ENCODE results near the gene INPP5A.

Gene INPP5A

DNA sequence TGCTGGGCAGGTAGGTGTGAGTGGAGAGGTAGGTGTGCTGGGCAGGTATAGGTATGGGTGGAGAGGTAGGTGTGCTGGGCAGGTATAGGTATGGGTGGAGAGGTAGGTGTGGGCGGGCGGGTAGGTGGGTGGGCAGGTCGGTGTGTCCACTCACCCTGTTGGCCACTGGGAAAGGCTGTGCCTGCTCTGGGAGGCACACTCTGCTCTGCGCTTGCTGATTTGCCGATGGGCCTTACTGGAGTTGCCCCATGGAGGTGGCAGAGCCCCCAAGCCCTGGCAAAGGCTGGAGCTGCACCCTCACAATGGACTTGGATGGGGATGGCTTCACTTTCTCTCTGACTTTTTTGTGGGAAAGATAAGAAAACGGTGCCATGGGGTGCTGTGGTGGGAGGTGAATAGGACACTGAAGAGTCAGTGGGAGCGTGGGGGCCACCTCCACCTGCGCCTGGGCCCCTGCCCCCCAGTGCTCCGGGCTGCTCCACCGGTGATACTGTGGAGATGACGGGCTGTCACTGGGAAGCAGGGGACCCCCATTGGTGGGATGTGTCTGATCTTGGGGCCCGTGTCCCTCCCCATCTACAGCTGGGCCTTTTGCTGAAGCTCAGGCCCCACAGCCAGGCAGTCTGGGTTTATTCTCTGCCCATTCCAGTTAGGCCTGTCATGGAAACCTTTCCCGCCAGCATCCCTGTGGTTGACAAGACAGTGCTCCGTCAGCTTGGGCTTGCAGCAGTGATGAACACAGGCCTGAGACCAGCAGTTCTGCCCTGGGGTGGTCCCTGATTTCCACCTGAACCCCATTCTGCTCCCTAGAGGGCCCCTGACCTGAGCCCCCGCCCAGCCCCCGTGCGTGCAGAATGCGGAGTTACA is 173.4 kb downstream of the INPP5A start:
- no peak for TF ChIP-seq ZNF274 (IDR thresholded peaks at IDR 0.05; ENCODE audit: low read depth, low read length)

DNA sequence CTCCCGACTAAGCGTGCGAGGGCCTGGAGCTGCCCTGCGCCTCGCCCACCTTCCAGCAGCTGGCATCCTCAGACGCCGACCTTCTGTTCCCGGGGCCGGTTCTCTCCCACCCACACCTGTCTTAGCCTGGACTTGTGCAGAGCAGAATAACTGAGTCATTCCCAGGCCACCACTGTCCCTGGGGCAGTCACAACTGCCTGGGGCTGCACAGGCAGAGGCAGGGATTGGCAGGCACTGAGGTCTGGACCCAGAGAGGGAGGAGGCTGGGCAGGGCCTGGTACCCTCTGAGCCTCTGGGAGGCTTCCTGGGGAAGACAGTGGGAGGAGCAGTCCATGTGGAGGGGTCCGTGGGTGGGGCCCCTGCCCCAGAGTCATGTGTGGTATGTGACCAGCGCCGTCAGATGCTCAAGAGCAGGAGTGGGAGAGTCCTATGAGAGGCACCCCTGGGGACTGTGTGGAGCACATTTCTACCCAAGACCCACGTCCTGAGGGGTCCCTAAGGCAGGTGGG is 174.1 kb downstream of the INPP5A start:
- H3K4me3 ChIP-seq (ENCODE audit: low read length), result no peak overlapping the region
- no peak for TF ChIP-seq ZNF274 (IDR thresholded peaks at IDR 0.05; ENCODE audit: low read depth, low read length)

More for the DNA sequence above, 173.4 kb downstream of the INPP5A start:
- H3K4me3 ChIP-seq (ENCODE audit: low read length), result no peak overlapping the region

DNA sequence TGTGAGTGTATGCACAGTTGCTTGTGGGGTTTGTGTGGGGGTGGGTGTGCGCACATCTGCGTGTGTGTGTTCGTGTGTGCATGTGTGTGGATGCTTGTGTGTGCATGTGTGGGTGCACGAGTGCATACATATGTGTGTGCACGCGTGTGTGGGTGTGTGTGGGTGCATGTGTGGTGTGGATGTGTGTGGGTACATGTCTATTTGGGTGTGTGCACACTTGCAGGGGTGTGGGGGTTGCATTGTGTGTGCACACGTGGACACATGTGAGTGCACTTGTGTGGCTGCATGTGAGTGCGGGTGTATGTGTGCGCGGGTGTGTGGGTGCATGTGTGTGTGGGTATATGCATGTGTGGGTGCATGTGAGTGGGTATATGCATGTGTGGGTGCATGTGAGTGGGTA is 174.7 kb downstream of the INPP5A start:
- no peak for TF ChIP-seq ZNF274 (IDR thresholded peaks at IDR 0.05; ENCODE audit: low read depth, low read length)

DNA sequence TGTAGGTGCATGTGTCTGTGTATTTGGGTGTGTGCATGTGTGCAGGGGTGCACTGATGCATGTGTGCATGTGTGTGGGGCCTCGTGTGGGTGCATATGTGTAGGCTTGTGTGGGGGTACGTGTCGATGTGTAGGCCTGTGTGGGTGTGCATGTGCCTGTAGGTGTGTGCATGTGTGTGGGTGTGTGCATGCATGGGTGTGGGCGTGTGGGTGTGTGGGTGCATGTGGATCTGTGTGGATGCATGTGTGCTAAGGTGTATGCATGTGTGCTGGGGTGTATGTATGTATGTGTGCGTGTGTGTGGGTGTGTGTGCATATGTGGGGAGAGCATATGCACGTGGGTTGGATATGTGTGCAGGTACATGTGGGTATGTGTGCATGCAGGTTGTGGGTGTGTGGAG is 175.2 kb downstream of the INPP5A start:
- H3K4me3 ChIP-seq (ENCODE audit: low read length), result no peak overlapping the region
- TF ChIP-seq ZNF274 (IDR thresholded peaks at IDR 0.05; ENCODE audit: low read depth, low read length), result no peak

More for the DNA sequence above, 174.7 kb downstream of the INPP5A start:
- H3K4me3 ChIP-seq (ENCODE audit: low read length), result no peak overlapping the region

DNA sequence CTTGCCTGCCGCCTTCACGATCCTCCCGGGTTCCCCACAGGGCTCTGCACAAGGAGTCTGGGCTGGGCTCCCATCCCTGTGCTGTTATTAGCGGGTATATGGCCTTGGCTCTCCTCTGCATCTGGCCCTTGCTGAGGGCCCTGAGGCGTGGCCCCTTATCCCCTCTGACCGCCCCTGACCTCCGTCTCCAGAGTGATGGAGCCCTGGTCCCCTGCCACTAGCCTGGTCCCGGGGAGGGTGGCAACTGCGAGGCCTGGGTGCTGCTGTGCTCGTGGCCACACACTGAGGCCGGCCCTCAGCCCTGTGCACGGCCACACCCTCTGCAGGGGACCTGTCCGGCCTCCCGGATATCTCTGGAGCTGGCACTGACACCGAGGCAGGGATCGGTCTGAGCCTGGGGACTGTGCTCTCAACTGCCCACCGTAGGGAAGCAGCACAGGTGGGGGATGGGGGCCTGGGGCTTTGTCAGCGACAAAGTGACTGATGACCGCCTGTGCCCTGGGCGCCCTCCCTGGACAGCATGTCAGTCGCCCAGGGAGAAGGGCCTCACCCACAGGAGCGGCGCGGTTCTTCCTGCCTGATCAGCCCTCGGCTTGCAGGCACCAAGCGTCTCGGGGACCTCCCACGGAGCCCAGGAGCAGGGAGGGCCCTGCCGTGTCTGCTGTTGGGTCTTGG is 176.0 kb downstream of the INPP5A start:
- TF ChIP-seq ZNF274 (IDR thresholded peaks at IDR 0.05; ENCODE audit: low read depth, low read length), result no peak
- no peak overlapping the region for H3K4me3 ChIP-seq (ENCODE audit: low read length)

DNA sequence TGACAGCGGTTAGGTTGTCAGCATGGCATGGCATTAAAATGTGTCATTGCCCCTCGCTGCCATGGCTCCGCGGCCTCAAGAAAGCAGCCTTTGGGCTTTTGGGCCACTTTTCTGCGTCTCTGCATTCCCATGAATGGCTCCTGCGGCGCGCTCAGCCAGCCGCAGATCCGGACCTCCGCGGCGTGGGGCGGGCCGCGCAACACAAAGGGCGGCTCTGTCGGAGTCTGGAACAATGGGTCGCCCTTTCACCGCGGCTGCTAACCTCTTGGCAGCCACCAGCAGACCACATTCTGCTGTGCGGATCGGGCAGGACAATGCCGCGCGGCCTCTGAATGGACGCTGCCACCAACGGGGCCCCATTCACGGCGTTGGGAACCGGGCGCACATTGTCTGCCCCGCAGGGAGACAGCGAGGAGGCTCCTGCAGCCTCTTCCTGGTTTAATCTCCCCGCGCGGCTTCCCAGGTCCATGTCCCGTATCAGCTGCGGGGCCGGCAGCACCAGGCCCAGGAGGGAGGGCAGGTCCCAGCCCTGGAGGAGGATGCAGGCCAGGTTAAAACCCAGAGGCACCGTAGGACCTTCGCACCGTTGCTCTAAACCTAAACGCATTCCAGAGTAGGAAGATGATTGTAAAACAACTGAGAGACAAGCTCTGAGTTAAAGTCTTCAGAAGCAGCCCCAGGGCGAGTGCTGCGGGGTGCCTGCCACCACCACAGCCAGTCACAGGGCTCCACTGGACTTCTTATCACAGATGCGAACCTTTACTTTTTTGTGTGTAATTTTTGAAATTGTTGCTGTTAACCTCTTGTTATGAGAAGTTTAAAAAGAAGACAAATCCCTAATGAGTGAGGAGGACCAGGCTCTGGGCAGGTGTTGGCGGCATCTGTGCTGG is 176.8 kb downstream of the INPP5A start:
- no peak overlapping the region for H3K4me3 ChIP-seq (ENCODE audit: low read length)
- TF ChIP-seq ZNF274 (IDR thresholded peaks at IDR 0.05; ENCODE audit: low read depth, low read length), result no peak

DNA sequence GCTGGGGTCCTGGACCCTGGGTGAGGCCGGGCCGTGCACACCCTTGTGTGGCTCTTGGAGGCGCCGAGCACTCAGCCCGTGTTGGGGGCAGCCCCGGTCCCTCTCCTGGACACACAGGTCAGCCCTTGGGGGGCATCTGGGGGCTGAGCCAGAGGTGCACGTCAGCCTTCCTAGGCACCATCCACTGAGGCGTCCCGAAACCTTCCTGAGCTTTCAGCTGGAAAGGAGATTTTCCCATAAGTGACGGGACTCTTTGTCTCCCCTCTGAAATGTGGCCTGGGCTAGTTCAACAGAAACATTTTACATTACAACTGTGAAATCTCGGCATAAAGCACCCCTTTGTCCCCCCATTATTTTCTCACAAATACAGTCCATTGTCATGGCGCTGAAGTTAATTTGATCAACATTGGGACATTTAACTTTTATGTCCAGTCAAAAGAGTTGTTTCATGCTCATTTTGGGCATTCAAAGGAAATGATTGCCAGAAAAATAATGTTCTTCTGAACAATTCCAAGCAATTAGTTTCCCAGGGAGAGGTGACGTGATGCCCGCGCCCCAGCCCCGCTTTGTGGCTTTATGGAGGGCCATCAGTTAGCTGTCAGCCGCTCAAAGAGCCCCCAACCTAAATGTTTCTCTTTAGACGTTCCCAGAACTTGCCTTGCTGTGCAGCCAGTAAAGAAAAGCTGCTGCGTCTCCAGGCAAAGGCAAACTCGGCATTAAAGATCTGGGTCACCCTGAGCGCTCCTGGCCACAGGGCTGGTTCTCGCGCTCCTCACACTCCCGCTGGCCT is 177.6 kb downstream of the INPP5A start:
- H3K4me3 ChIP-seq (ENCODE audit: low read length), result no peak overlapping the region
- no peak for TF ChIP-seq ZNF274 (IDR thresholded peaks at IDR 0.05; ENCODE audit: low read depth, low read length)

DNA sequence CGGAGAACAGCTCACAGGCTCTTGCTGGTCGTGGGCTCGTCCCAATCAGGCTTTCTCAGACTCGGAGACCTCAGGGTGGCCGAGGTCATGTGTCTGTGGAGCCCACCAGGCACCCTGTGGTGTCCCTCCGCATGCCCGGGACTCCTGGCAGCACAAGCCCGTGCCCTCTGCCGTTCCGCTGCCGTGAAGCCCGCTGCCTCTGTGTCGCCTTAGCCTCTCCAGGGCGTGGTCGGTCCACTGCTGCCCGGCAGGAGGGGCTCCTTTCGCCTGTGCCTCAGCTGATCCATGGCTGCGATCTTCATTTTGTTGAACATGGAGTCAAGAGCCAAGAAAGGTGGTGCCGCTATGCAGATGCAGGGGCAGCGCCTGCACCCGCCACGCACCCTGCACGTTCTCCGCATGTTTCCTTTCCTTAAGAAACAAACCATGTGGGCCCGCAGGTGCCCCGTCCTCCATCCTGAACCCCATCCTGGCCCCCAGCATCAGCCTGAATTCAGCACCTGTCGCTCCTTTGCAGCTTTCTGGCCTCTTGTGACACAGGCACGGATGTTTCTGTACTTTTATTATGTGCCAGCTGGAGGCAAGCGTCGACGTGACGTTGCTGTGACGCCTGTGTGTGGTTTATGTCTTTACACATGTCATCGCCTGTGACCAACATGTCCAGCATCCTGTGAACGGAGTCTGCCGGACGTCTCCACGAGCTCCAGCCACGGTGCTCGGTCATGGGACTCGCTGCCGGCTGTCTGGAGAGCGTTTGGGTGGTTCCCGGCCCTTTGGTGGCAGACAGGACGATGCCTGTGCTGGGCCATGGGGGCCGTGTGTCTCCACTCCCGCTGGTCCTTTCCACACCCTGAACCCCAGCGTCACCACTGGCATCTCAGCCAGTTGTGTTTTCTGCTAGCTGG is 178.4 kb downstream of the INPP5A start:
- no peak for TF ChIP-seq ZNF274 (IDR thresholded peaks at IDR 0.05; ENCODE audit: low read depth, low read length)

DNA sequence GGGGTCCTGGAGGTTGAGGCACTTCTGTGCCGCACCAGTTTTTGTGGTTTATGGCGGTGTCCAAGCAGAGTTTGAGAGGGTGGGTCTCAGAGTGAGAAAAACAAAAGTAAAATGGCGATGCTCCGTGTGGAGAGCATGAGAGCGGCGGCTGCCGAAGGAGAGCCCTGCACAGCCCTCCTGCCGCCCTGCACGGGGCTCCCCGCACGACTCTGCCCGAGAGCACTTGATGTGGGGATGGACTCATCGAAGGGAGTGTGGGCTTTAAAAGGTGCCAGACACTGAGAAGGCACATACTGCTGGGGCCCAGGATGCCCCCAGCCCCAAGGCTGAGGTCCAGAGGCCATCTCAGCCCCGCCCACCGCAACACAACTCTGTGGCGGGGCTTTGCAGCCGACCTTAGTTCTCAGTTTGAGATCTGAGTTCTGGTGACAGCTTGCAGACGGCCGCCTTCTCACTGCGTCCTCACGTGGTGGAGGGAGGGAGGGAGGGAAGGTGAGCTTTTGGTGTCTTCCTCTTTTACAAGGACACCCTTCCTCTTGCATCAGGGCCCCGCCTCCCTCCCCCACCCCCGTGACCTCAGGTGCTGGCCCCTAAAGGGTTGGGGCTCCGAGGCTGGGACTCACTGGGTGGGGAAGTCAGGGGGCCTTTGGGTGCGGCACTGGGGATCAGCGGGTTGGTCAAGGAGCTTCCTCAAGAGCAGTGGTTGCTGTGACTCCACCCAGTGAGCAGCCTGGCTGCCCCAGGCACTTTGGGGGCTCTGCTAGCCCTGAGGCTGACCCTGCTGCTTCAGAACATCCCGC is 179.3 kb downstream of the INPP5A start:
- no peak for TF ChIP-seq ZNF274 (IDR thresholded peaks at IDR 0.05; ENCODE audit: low read depth, low read length)
- no peak overlapping the region for H3K4me3 ChIP-seq (ENCODE audit: low read length)

More for the DNA sequence above, 178.4 kb downstream of the INPP5A start:
- no peak overlapping the region for H3K4me3 ChIP-seq (ENCODE audit: low read length)

DNA sequence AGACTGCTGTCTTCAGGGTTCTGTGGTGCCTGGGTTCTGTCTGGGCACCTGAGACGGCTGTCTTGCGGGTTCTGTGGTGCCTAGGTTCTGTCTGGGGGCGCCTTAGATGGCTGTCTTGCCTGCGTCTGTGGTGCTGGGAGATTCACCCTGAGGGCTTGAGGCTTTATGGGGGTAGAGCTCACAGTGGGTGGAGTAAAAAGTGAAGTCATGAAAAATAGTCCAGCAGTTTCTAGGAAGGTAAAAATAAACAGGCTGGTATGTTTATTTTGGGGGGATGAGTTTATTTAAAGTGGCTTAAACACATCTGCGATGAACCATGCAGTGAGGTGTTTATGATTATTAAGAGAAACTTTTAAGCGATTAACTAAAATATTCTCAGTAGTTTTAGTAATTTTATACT is 184.1 kb downstream of the INPP5A start:
- H3K4me3 ChIP-seq (ENCODE audit: low read length), result no peak overlapping the region
- TF ChIP-seq ZNF274 (IDR thresholded peaks at IDR 0.05; ENCODE audit: low read depth, low read length), result no peak

DNA sequence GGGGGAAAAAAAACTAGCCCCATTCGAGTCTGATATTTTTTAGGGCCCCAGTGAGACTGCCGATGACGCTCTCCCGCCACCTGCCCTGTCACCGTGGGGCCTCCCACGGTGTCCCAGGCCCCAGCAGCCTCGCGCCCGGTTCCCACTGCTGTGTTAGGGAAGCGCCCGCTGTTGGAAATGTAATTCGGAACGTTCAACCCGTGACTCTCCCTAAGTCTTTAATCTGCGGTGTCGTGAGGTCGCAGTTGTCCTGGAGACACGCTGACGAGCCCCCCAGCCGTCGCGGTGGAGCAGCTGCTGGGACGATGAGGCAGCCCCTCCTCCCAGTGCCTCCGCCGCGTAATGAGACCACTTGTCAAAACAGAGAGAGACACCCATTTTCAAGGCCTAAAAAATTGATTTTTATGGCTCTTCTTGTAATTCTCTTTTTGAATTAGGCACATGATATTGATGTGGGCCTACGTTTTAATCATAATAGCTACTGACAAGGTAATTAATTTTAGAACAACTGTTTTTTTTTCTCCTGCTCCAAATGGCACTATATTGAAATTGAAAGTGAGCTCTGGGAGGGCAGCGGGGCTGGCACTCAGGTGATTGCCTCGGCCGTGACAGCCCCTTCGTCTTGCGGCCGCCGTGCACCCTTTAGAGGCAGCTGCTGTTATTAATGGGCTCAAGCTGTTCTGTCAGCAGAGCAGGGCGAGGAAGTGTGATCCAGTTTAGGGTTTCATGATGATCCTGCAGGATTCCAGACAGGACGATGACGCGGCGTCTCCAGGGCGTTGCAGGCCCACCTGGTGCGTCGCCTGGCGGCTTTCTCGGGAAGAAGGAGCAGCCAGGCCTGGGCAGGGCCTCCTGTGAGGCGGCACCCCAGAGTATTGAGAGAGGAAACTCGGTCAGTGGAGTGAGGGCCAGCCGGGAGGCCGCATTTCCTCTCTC is 185.1 kb downstream of the INPP5A start:
- H3K4me3 ChIP-seq (ENCODE audit: low read length), result no peak overlapping the region
- TF ChIP-seq ZNF274 (IDR thresholded peaks at IDR 0.05; ENCODE audit: low read depth, low read length), result no peak
